HepG2 (cell line): ENCODE results near the gene IQCN. TPM values are rescaled to one million over a fixed set of nuclear protein-coding genes. Genes with fewer than 3 reads are reported as not detected.

Source experiments
- ATF4 ChIP-seq, 2 experiments: fragments of 450-650 bp in 1 of 2; sonication (generic) in 1 of 2; formaldehyde crosslinking; IDR thresholded peaks; 2 replicates each; pipeline versions ENCODE4 v1.5.0 to v1.8.0; 2020 to 2022; ENCODE audit warnings: mild to moderate bottlenecking in 1 of 2, missing genetic modification reagents in 1 of 2
- BCL3 ChIP-seq: sonication (generic); formaldehyde crosslinking; IDR thresholded peaks from 2 replicates; pipeline ENCODE4 v1.5.1; 2020; ENCODE audit warnings: mild to moderate bottlenecking, missing genetic modification reagents, moderate library complexity
- GATAD1 ChIP-seq: IDR thresholded peaks from 2 replicates; pipeline ENCODE4 v1.6.1; 2016; ENCODE audit warnings: missing genetic modification reagents, missing compliant biosample characterization
- HOXA5 ChIP-seq: sonication (generic); formaldehyde crosslinking; IDR thresholded peaks from 2 replicates; pipeline ENCODE4 v1.4.0; 2020; ENCODE audit warnings: missing genetic modification reagents
- IKZF4 ChIP-seq: sonication (generic); formaldehyde crosslinking; IDR thresholded peaks from 2 replicates; pipeline ENCODE4 v1.5.1; 2020; ENCODE audit warnings: borderline replicate concordance, mild to moderate bottlenecking, low read depth, missing genetic modification reagents; ENCODE audit errors: not compliant biosample characterization
- KDM4B ChIP-seq: sonication (generic); formaldehyde crosslinking; IDR thresholded peaks from 2 replicates; pipeline ENCODE4 v1.4.0; 2020; ENCODE audit warnings: missing genetic modification reagents
- NAIF1 ChIP-seq: sonication (generic); formaldehyde crosslinking; IDR thresholded peaks from 2 replicates; pipeline ENCODE4 v1.5.0; 2020; ENCODE audit warnings: mild to moderate bottlenecking, missing genetic modification reagents, borderline replicate concordance
- NFKB2 ChIP-seq: sonication (generic); formaldehyde crosslinking; IDR thresholded peaks from 2 replicates; pipeline ENCODE4 v1.4.0; 2020; ENCODE audit warnings: missing genetic modification reagents, borderline replicate concordance
- PRDM4 ChIP-seq: sonication (generic); formaldehyde crosslinking; IDR thresholded peaks from 2 replicates; pipeline ENCODE4 v1.9.0; 2021; ENCODE audit warnings: missing genetic modification reagents, borderline replicate concordance
- RELA ChIP-seq: sonication (generic); formaldehyde crosslinking; IDR thresholded peaks from 2 replicates; pipeline ENCODE4 v1.4.0; 2020; ENCODE audit warnings: missing genetic modification reagents
- SMYD3 ChIP-seq: sonication (generic); formaldehyde crosslinking; IDR thresholded peaks from 2 replicates; pipeline ENCODE4 v1.8.1; 2023; ENCODE audit warnings: mild to moderate bottlenecking, missing genetic modification reagents
- SOX13 ChIP-seq, 3 experiments: fragments of 450-650 bp in 1 of 3; sonication (generic) in 1 of 3; formaldehyde crosslinking in 1 of 3; IDR thresholded peaks in 2 of 3; conservative IDR thresholded peaks in 1 of 3; 2 replicates each; pipeline versions ENCODE4 v1.5.0 to v1.6.1; 2016 to 2020; ENCODE audit warnings: antibody characterized with exemption in 1 of 3, mild to moderate bottlenecking in 1 of 3, missing compliant biosample characterization in 1 of 3, missing genetic modification reagents in 1 of 3, moderate library complexity in 1 of 3
- THAP9 ChIP-seq: sonication (generic); formaldehyde crosslinking; IDR thresholded peaks from 2 replicates; pipeline ENCODE4; 2020; ENCODE audit warnings: missing genetic modification reagents, mild to moderate bottlenecking, borderline replicate concordance
- ZBTB7A ChIP-seq: sonication (generic); formaldehyde crosslinking; IDR thresholded peaks from 2 replicates; pipeline ENCODE4 v1.8.0; 2022; ENCODE audit warnings: mild to moderate bottlenecking, missing genetic modification reagents
- ZFP1 ChIP-seq: IDR thresholded peaks from 2 replicates; pipeline ENCODE4 v1.6.1; 2016
- ZNF280D ChIP-seq: sonication (generic); formaldehyde crosslinking; IDR thresholded peaks from 2 replicates; pipeline ENCODE4 v1.5.1; 2020; ENCODE audit warnings: mild to moderate bottlenecking, missing genetic modification reagents
- ZNF317 ChIP-seq: sonication (generic); formaldehyde crosslinking; IDR thresholded peaks from 2 replicates; pipeline ENCODE4 v1.5.0; 2020; ENCODE audit warnings: mild to moderate bottlenecking, missing genetic modification reagents
- ZNF33B ChIP-seq: sonication (generic); formaldehyde crosslinking; IDR thresholded peaks from 2 replicates; pipeline ENCODE4 v1.5.1; 2020; ENCODE audit warnings: mild to moderate bottlenecking, missing genetic modification reagents
- polyA plus RNA-seq, 8 experiments: library from polyadenylated mRNA; depleted of rRNA in 3 of 8; stranded (reverse) in 7 of 8; unstranded in 1 of 8; fragments of >200 nt; fragmentation: Illumina TruSeq in 4 of 8; extraction: Trizol in 4 of 8; gene quantifications; 2 replicates each; pipeline versions ENCODE4 v1.2.1 to v1.2.3, GENCODE V29; 2011 to 2016; ENCODE audit warnings: low read depth in 4 of 8, missing spikeins in 1 of 8, mixed read lengths in 1 of 8; ENCODE audit not compliant: insufficient read depth in 1 of 8
- total RNA-seq, 5 experiments: library from RNA; depleted of rRNA; stranded (reverse); fragments of >200 nt; fragmentation: Illumina TruSeq; extraction: Trizol; gene quantifications; 2 replicates each; pipeline ENCODE4 v1.2.3, GENCODE V29; 2016; ENCODE audit warnings: low read depth in 1 of 5

Gene IQCN
- total and polyA plus RNA-seq, 2 of the 13 experiments (the other 11 are each of a cell fraction or from before 2014, with no cell fraction given): 0.04 to 0.18 TPM

GRCh38 chr19:18223860-18224524 is 50.3 kb downstream of the IQCN start (continued):
- TF ChIP-seq ZNF280D (CRISPR knock-in tag) (no peak), THAP9 (peak; percentile 53; the same call in 1 of the 2 replicates), ZNF33B (CRISPR knock-in tag) (no peak), ATF4 (CRISPR knock-in tag; IDR thresholded peaks at IDR 0.05) (no peak), NFKB2 (no peak), ZFP1 (CRISPR knock-in tag) (no peak), SMYD3 (CRISPR knock-in tag) (no peak), ZBTB7A (no peak), SOX13 (IDR thresholded peaks at IDR 0.05) (no peak), SOX13 (CRISPR knock-in tag; conservative IDR thresholded peaks at IDR 0.05 in 1 of 2, IDR thresholded peaks at IDR 0.05 in 1 of 2) (no peak), PRDM4 (no peak), KDM4B (CRISPR knock-in tag) (no peak), ZNF317 (CRISPR knock-in tag) (no peak), NAIF1 (CRISPR knock-in tag) (no peak), HOXA5 (CRISPR knock-in tag) (no peak), IKZF4 (CRISPR knock-in tag) (peak; percentile 14), RELA (CRISPR knock-in tag) (no peak), BCL3 (CRISPR knock-in tag) (peak; percentile 29; the same call in 1 of the 2 replicates), GATAD1 (CRISPR knock-in tag) (peak; percentile 68; the same call in 1 of the 2 replicates)
